ENCODE results near the gene IGFN1. TPM values are rescaled to one million over a fixed set of nuclear protein-coding genes. Genes with fewer than 3 reads are reported as not detected.

The IGFN1 gene
- total and polyA plus RNA-seq, 4 donors: 0.03 to 0.14 (median 0.08) TPM; not detected in 1

DNA sequence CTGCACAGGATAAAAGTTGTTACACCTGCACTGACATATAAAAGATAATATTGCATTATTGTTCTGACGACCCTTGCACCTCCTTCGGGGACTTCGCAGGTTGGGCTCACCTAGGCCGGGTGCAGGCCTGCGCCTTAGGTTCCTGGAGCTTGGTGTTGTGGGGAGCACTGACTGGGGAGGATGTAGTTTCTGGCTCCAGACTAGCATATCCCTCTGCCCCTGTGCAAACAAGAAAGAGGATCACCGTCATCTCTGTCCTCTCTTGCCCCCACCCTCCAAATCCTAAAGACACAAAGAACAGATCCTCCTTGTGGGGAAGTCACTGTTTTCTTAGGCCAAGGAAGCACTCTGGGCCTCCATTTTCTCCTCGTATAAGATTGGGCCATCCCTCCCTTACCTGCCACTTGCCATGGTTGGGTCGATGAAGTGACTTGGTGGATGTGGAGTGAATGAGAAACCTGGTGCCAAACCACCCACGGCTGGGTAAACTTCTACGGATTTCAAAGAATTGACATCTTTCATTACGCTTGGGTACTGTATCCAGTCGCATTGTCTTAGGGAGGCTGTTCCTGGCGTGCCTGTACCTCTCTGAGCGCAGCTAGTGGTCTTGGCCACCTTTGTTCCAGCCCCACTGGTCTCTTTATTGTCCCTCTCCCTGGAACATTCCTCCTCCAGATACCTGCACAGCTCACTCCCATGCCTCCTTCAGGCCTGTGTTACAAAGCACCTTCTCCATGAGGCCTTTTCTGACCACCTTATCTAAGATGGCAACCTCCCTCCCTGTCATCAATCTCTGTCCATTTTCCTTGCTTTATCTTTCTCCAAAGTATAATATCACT lies 58.3 kb downstream of the IGFN1 start (continued):
- TF ChIP-seq GABPA (IDR thresholded peaks at IDR 0.05 in 1 of 2, conservative IDR thresholded peaks at IDR 0.05 in 1 of 2) (no peak), SP1 (IDR thresholded peaks at IDR 0.05) (no peak), NR2F2 (IDR thresholded peaks at IDR 0.05) (no peak), EGR1 (IDR thresholded peaks at IDR 0.05; ENCODE audit: low read depth in 2 of 2) (no peak), FOXA2 (IDR thresholded peaks at IDR 0.05) (no peak), HNF4G (IDR thresholded peaks at IDR 0.05) (no peak), FOXA1 (IDR thresholded peaks at IDR 0.05) (no peak)

DNA sequence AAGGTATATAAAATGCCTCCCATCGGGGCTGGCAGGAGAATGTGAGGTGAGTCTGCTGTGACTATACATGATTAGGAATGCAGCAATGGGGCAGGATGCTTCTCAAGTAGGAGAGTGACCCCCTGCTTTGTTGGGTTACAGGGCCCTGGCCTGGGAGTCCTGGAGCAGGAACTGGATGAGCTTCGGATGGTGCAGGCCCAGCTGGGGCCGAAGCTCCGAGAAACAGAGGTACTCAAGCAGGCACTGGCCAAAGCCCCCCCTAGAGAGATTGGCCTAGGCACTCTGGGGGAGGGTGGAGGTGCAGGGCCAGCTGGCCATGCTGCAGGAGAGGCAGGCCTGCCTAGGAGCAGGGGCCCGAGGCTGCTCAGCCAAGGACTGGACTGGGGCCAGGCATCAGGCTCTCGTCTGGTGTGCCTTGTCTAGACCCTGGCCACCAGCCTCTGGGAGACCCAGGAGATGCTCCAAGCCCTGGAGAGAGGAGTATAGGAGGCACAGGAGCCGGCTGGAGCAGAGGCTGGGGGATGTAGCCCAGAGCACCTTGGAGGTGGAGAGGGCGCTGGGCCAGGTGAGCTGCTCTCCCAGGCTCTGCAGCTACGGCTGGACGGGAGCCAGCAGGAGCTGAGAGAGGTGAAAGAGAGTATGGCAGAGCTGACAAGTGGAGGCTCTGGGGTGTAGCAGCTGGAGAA lies 59.8 kb downstream of the IGFN1 start:
- WGBS: 85% methylated on average over 10 of the region's 10 CpGs
- DNase-seq (ENCODE audit: low spot score): peak; percentile 25
- no peaks in the 10 kb centered on the region for H3K4me1 ChIP-seq (ENCODE audit: control insufficient read depth in 4 of 4, insufficient read depth in 4 of 4, low read length in 3 of 4)
- no peaks in the 10 kb centered on the region for H3K36me3 ChIP-seq (ENCODE audit: control insufficient read depth in 4 of 4, insufficient read depth in 3 of 4, low read depth in 1 of 4, low read length in 3 of 4)
- TF ChIP-seq SP1 (IDR thresholded peaks at IDR 0.05) (no peak), TAF1 (conservative IDR thresholded peaks at IDR 0.05) (no peak), REST (IDR thresholded peaks at IDR 0.05) (no peak), GABPA (IDR thresholded peaks at IDR 0.05 in 1 of 2, conservative IDR thresholded peaks at IDR 0.05 in 1 of 2) (no peak), JUND (IDR thresholded peaks at IDR 0.05) (no peak), HNF4A (conservative IDR thresholded peaks at IDR 0.05) (no peak), FOXA1 (IDR thresholded peaks at IDR 0.05) (no peak), NR2F2 (IDR thresholded peaks at IDR 0.05) (no peak), ZBTB33 (IDR thresholded peaks at IDR 0.05) (no peak), HNF4G (IDR thresholded peaks at IDR 0.05) (no peak), EGR1 (IDR thresholded peaks at IDR 0.05; ENCODE audit: low read depth in 2 of 2) (no peak), YY1 (IDR thresholded peaks at IDR 0.05) (no peak), RAD21 (IDR thresholded peaks at IDR 0.05) (no peak), ATF3 (IDR thresholded peaks at IDR 0.05) (no peak)
- TF ChIP-seq, protein P1, sequence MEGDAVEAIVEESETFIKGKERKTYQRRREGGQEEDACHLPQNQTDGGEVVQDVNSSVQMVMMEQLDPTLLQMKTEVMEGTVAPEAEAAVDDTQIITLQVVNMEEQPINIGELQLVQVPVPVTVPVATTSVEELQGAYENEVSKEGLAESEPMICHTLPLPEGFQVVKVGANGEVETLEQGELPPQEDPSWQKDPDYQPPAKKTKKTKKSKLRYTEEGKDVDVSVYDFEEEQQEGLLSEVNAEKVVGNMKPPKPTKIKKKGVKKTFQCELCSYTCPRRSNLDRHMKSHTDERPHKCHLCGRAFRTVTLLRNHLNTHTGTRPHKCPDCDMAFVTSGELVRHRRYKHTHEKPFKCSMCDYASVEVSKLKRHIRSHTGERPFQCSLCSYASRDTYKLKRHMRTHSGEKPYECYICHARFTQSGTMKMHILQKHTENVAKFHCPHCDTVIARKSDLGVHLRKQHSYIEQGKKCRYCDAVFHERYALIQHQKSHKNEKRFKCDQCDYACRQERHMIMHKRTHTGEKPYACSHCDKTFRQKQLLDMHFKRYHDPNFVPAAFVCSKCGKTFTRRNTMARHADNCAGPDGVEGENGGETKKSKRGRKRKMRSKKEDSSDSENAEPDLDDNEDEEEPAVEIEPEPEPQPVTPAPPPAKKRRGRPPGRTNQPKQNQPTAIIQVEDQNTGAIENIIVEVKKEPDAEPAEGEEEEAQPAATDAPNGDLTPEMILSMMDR (IDR thresholded peaks at IDR 0.05; ENCODE audit: low read depth, low read length, missing input control): no peak
- H3K4me3 ChIP-seq (ENCODE audit: low read depth in 1 of 3, low read length in 3 of 3): no peak overlapping the region
- H3K9me3 ChIP-seq (ENCODE audit: control insufficient read depth in 4 of 4, low read length in 3 of 4): no peaks in the 10 kb centered on the region
- no peaks in the 10 kb centered on the region for H3K27me3 ChIP-seq (ENCODE audit: control insufficient read depth in 4 of 4, insufficient read depth in 4 of 4, low read length in 3 of 4)
- no peak overlapping the region for H3K27ac ChIP-seq (ENCODE audit: low read depth in 1 of 2, low read length in 2 of 2)
- H3K9ac ChIP-seq (ENCODE audit: low read depth in 1 of 2, low read length in 2 of 2): no peak overlapping the region
